MM.1S (cell line): ENCODE measurements around the gene C16orf89.

Experiments
- CTCF ChIP-seq: fragments of 300-600 bp; sonication (generic); IDR thresholded peaks from 2 replicates; pipeline ENCODE4 v1.5.1; 2016; ENCODE audit warnings: antibody characterized with exemption, low read length, mixed read lengths
- EZH2 ChIP-seq: fragments of 300-600 bp; sonication (generic); optimal IDR thresholded peaks from 2 replicates; pipeline ENCODE3; 2017; ENCODE audit warnings: low read depth, mild to moderate bottlenecking, antibody characterized with exemption, low read length, mixed read lengths
- EZH2phosphoT487 ChIP-seq: fragments of 300-600 bp; sonication (generic); IDR thresholded peaks from 2 replicates; pipeline ENCODE4 v1.6.1; 2018; ENCODE audit warnings: antibody characterized with exemption, low read length

- no peak for TF ChIP-seq EZH2
- TF ChIP-seq CTCF: no peak
- TF ChIP-seq EZH2phosphoT487: no peak
These were observed 47.0 kb downstream of the C16orf89 start for GRCh38 chr16:5018793-5019192.
